ENCODE measurements around the gene CTU2.

Gene CTU2

DNA sequence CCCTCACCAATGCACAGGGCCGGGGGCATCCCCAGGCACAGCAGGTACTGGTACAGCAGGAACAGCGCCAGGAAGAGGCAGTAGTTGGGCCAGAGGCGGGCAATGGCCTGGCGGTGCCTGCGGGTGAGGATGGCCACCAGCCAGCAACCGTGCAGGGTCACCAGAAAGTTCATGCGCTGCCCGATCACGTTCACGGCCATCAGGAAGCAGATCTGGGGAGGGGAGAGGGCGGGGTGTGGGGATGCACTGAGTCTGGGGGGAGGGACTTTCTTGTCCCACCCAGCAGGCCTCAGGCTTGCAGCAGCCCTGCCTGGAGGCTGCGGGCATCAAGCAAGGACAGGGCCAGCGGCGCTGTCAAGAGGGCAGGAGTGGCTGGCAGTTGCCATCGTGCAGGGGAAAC lies 25.4 kb downstream of the CTU2 start:
- H3K36me3 ChIP-seq, result peaks cover 4% of the 10 kb centered on the region; the same call in 1 of the 2 replicates
- peaks cover 3% of the 10 kb centered on the region; the same call in 1 of the 2 replicates for H3K9me3 ChIP-seq
- peak overlapping the region; percentile 44 for H3K4me3 ChIP-seq (ENCODE audit: low read depth, low read length)
- peaks cover 37% of the 10 kb centered on the region for H3K27me3 ChIP-seq
- DNase-seq, result no peak
- TF ChIP-seq CTCF (IDR thresholded peaks at IDR 0.05; ENCODE audit: low read depth, low read length), result no peak
- peaks cover 17% of the 10 kb centered on the region for H3K4me1 ChIP-seq

GRCh38 chr16:88732172-88732960 lies 26.1 kb downstream of the CTU2 start:
- no peak for DNase-seq
- H3K4me1 ChIP-seq, result peaks cover 14% of the 10 kb centered on the region
- no peaks in the 10 kb centered on the region for H3K36me3 ChIP-seq

DNA sequence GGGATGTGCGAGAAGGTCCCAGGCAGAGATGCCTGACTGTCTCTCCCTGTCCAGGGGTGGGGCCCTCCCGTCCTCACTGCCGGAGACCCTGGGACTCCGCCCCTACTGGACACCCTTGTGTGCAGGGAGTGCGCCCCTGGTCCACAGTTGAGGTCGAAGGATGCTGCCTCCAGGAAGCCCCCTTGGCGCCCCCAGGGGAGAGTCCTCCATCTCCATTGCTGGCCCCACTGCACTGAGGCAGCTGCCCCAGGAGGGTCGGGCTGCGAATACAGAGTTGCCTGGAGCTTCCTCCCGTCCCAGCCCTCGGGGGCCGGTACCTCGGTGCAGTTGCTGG lies 26.6 kb downstream of the CTU2 start:
- Histone ChIP-seq H3K27me3 (peaks cover 41% of the 10 kb centered on the region), H3K9me3 (no peaks in the 10 kb centered on the region), H3K4me1 (peaks cover 13% of the 10 kb centered on the region), H3K4me3 (ENCODE audit: low read depth, low read length) (no peak overlapping the region), H3K36me3 (no peaks in the 10 kb centered on the region)
- DNase-seq, result no peak
- TF ChIP-seq CTCF (IDR thresholded peaks at IDR 0.05; ENCODE audit: low read depth, low read length), result no peak

More at GRCh38 chr16:88732172-88732960, 26.1 kb downstream of the CTU2 start:
- H3K9me3 ChIP-seq, result peaks cover 3% of the 10 kb centered on the region; the same call in 1 of the 2 replicates
- TF ChIP-seq CTCF (IDR thresholded peaks at IDR 0.05; ENCODE audit: low read depth, low read length), result no peak
- H3K4me3 ChIP-seq (ENCODE audit: low read depth, low read length), result no peak overlapping the region
- H3K27me3 ChIP-seq, result peaks cover 41% of the 10 kb centered on the region

GRCh38 chr16:88733630-88734360 lies 27.5 kb downstream of the CTU2 start:
- DNase-seq, result no peak
- no peak overlapping the region for H3K4me3 ChIP-seq (ENCODE audit: low read depth, low read length)
- TF ChIP-seq CTCF (IDR thresholded peaks at IDR 0.05; ENCODE audit: low read depth, low read length), result no peak
- H3K4me1 ChIP-seq, result peaks cover 13% of the 10 kb centered on the region
- H3K36me3 ChIP-seq, result no peaks in the 10 kb centered on the region
- peaks cover 41% of the 10 kb centered on the region for H3K27me3 ChIP-seq
- no peaks in the 10 kb centered on the region for H3K9me3 ChIP-seq

- H3K36me3 ChIP-seq, result no peaks in the 10 kb centered on the region
- no peaks in the 10 kb centered on the region for H3K9me3 ChIP-seq
- peaks cover 41% of the 10 kb centered on the region for H3K27me3 ChIP-seq
- H3K4me3 ChIP-seq (ENCODE audit: low read depth, low read length), result no peak overlapping the region
- H3K4me1 ChIP-seq, result peaks cover 13% of the 10 kb centered on the region
- no peak for TF ChIP-seq CTCF (IDR thresholded peaks at IDR 0.05; ENCODE audit: low read depth, low read length)
- no peak for DNase-seq
Observed at GRCh38 chr16:88734361-88734728, 28.0 kb downstream of the CTU2 start.

DNA sequence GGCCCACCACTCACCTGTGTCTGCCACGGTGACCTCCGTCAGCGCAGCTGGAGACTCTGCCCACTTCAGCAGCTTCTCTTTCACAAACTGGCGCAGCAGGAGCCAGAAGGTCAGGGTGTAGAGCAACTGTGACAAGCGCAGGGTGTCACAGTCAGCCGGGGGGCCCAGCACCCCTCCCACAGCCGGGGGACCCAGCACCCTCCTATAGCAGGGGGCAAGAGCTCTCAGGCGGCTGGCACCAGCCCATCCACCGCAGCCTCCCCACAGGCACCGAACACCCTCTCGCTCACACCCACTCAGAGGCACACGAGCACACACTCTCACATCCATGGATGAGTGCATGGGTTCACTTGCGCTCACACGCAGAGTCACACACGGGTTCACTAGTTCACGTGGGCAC lies 28.8 kb downstream of the CTU2 start:
- H3K4me3 ChIP-seq (ENCODE audit: low read depth, low read length), result no peak overlapping the region
- TF ChIP-seq CTCF (IDR thresholded peaks at IDR 0.05; ENCODE audit: low read depth, low read length), result no peak
- no peak for DNase-seq
- no peaks in the 10 kb centered on the region for H3K36me3 ChIP-seq
- H3K9me3 ChIP-seq, result no peaks in the 10 kb centered on the region
- H3K4me1 ChIP-seq, result peaks cover 13% of the 10 kb centered on the region
- peaks cover 41% of the 10 kb centered on the region for H3K27me3 ChIP-seq

All from BE2C (cell line).